NCI-H345 treated with DMSO at 0.1 percent for 48 hours (cell line): Measurements from ENCODE around the gene PSORS1C2.
"Not testable (repeated sequence)": the region's sequence is repeated elsewhere in the genome, so short reads cannot be mapped to it uniquely, and the experiment has no call there.

Source experiments
- DNase-seq: peaks from one replicate; lab custom pipeline; 2025; ENCODE audit not compliant: unreplicated experiment; lab: John Stamatoyannopoulos, UW

Gene PSORS1C2

GRCh38 chr6:31168606-31169005 is 29.7 kb upstream of the PSORS1C2 start:
- no peak for DNase-seq

- no peak for DNase-seq
Observed at GRCh38 chr6:31165986-31166385, 27.1 kb upstream of the PSORS1C2 start.

GRCh38 chr6:31165064-31165832 is 26.4 kb upstream of the PSORS1C2 start:
- DNase-seq, result not testable (repeated sequence)

GRCh38 chr6:31164475-31165063 is 25.7 kb upstream of the PSORS1C2 start:
- not testable (repeated sequence) for DNase-seq

DNA sequence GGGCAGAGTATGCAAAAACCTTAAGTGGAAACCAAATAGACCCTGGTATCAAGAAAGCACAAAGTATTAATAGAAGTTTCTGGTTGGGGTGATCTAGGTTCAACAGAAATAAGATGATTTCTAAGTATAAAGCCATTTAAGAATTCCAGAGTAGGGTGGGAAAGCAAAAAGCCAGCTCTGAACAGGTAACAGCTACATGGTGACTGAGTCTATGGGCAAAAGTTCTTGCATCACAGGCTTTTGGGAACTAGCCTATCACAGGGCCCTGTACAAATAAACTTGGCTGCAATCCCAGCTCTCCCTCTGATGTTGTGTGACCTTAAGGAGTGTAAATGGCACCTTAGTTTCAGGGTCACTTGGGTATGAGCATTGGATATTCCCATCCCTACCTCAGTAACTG is 25.1 kb upstream of the PSORS1C2 start:
- DNase-seq, result no peak

DNA sequence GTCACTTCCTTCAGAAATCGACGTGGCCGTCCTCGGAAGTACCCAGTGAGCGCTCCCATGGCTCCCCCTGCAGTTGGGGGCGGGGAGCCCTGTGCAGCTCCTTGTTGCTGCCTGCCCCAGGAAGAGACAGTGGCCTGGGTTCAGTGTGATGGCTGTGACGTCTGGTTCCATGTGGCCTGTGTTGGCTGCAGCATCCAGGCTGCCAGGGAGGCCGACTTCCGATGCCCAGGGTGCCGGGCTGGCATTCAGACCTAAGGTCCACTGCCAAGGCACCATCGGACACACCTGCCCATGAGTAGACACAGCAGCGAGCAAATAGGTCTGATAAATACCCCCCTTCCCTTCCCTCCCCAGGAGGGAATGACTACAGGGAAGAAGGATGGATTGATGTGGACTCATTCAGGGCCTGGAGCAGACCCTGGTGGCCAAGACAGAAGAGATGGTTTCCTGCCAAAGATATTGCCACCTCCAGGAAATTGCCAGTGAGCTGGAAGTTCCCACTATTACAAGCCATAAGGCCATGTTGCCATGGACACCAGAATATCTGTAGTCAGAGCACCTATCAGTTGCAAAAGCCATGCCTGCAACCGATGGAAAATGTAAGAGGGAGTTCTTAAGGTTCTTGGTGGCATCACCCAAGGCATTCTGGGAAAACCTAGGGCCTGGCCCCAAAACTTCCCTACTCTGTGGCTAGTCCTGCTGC is 23.7 kb upstream of the PSORS1C2 start:
- DNase-seq, result no peak

DNA sequence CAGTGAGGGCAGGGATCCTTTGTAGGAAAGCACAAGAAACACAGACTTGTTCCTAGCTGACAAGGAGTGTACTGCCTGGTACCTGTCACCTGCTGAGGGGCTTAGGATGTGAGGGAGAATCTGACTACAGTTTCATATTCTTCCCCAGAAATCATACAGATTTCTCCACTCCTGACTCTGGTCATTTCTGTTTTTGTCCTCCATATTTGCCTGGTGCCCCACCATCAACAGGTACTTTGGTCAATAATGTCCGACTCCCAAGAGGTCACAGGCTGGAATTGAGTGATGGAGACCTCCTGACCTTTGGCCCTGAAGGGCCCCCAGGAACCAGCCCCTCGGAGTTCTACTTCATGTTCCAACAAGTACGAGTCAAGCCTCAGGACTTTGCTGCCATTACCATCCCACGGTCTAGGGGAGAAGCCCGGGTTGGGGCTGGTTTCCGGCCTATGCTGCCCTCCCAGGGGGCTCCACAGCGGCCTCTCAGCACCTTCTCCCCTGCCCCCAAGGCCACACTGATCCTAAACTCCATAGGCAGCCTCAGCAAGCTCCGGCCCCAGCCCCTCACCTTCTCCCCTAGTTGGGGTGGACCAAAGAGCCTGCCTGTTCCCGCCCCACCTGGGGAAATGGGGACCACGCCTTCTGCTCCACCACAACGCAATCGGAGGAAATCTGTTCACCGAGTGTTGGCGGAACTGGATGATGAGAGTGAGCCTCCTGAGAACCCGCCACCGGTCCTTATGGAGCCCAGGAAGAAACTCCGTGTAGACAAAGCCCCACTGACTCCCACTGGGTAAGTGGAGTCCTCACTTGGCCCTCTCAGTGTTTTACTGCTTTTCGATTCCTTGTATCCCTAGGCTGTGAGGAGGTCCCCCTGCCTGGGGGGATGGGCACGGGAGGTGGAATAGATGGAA is 22.6 kb upstream of the PSORS1C2 start:
- no peak for DNase-seq

GRCh38 chr6:31158863-31159855 is 20.3 kb upstream of the PSORS1C2 start:
- no peak for DNase-seq

GRCh38 chr6:31158140-31158862 is 19.4 kb upstream of the PSORS1C2 start, which contains the start of gene TCF19:
TSS of gene TCF19 (plus strand) at chr6:31158589. CDS start at chr6:31159470, 881 bp downstream.
- DNase-seq, result peak; percentile 97

GRCh38 chr6:31157513-31158139 is 18.8 kb upstream of the PSORS1C2 start, which contains the start of gene CCHCR1:
TSS of gene CCHCR1 (minus strand) at chr6:31157802. CDS start at chr6:31157600, 202 bp downstream.
- no peak for DNase-seq

GRCh38 chr6:31156641-31157040 is 17.8 kb upstream of the PSORS1C2 start:
- DNase-seq, result no peak

- no peak for DNase-seq
Observed at GRCh38 chr6:31154436-31154835, 15.6 kb upstream of the PSORS1C2 start.

- no peak for DNase-seq
Observed at GRCh38 chr6:31152781-31153180, 13.9 kb upstream of the PSORS1C2 start.

GRCh38 chr6:31149827-31150447 is 11.1 kb upstream of the PSORS1C2 start:
- no peak for DNase-seq

DNA sequence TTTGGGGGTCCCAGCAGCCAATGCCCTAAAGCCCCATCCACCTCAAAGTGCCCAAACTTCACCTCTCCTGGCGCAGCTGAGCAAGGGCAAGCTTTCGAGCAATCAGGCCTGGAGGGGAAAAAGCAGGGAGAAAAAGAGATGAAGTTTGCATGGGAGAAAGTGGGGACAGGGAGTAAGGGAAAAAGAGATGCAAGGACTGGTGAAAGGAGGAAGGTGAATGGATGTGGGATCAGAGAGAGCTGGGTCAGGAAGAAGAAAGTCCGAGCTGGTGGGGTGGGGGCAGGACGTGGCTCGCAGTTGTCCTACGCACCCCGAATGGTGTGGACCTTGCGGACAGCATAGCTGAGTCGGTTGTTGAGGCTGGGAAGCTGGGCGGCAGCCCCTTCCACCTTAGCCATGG is 6.5 kb upstream of the PSORS1C2 start:
- DNase-seq, result no peak

DNA sequence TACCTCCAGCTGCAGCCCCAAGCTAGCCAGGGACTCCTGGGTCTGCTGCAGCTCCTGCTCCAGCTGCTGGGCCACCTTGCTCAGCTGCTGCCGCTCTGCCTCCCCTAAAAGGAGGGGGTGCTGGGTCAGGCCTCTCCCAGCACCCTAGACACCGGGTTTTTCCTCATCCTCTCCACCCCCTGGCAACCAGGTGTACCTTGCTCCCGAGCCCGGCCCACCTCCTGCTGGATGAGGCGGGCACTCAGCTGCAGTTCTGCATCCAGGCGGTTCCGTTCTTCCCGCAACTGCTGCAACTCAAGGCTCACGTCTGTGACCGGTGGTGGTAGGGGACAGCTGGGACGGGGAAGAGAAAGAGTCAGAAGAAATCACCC is 6.1 kb upstream of the PSORS1C2 start:
- DNase-seq, result no peak

DNA sequence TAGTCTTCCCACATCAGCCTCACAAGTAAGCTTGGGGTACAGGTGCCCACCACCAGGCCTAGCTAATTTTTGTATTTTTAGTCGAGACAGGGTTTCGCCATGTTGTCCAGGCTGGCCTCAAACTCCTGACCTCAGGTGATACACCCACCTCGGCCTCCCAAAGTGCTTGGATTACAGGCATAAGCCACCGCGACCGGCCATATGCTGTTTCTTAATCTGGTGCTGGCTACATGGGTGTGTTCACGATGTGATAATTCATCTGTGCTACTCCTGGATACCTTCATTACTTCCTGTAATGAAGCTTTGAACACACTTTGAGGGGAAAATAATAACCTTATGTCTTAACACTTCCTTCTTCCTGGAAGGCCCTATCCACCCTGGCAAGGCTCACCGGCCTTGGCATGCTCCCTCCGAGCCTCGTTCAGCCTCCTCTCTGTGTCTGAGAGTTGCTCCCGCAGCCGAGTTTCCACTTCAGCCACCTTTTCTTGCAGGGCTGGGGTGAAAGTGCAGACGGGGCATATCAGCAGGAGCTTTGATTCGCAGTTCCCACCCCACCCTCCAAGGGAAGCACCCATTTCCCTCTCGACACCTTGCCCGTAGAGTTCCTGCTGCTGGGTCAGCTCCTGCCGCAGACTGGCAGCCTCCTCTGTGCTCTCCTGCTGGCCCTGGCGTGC is 5.6 kb upstream of the PSORS1C2 start:
- DNase-seq, result no peak

- no peak for DNase-seq
Observed at GRCh38 chr6:31143148-31143547, 4.3 kb upstream of the PSORS1C2 start.
